Suprapubic skin (tissue), 4 donors: ENCODE data around the gene ATP13A3.

ENCODE experiments used
- CTCF ChIP-seq, 2 donors: fragments of 200-600 bp in 1 of 2; fragments of 450-650 bp in 1 of 2; sonication (generic) in 1 of 2; IDR thresholded peaks; one replicate each; pipeline ENCODE4 v1.5.1; 2016 to 2019; ENCODE audit warnings: antibody characterized with exemption in 2 of 2, mild to moderate bottlenecking in 1 of 2, moderate library complexity in 1 of 2
- EP300 ChIP-seq: sonication (generic); formaldehyde crosslinking; IDR thresholded peaks from one replicate; pipeline ENCODE4 v1.6.1; 2017; ENCODE audit warnings: antibody characterized with exemption
- POLR2A ChIP-seq, 2 donors: fragments of 450-650 bp; IDR thresholded peaks; one replicate each; pipeline ENCODE4 v1.6.1; 2017; ENCODE audit warnings: antibody characterized with exemption in 2 of 2, mild to moderate bottlenecking in 2 of 2, moderate library complexity in 2 of 2
- POLR2AphosphoS5 ChIP-seq, 3 donors: sonication (generic); formaldehyde crosslinking; IDR thresholded peaks; one replicate each; pipeline ENCODE4 v1.6.1; 2017; ENCODE audit warnings: antibody characterized with exemption in 3 of 3

- no peak for TF ChIP-seq CTCF (IDR thresholded peaks at IDR 0.05)
- no peak for TF ChIP-seq EP300
- no peak for TF ChIP-seq POLR2A (IDR thresholded peaks at IDR 0.05)
- no peak for TF ChIP-seq POLR2AphosphoS5 (IDR thresholded peaks at IDR 0.05)
Observed at GRCh38 chr3:194382892-194383223, 103.9 kb downstream of the ATP13A3 start.
